ENCODE measurements around the gene TMUB1.

The TMUB1 gene

GRCh38 chr7:151066273-151066974, 16.9 kb downstream of the TMUB1 start:
- DNase-seq, result no peak

GRCh38 chr7:151065516-151065915, 17.8 kb downstream of the TMUB1 start:
- no peak for DNase-seq

- no peak for DNase-seq
Measured at GRCh38 chr7:151064993-151065392, 18.3 kb downstream of the TMUB1 start.

GRCh38 chr7:151064454-151064853, 18.8 kb downstream of the TMUB1 start:
- no peak for DNase-seq

DNA sequence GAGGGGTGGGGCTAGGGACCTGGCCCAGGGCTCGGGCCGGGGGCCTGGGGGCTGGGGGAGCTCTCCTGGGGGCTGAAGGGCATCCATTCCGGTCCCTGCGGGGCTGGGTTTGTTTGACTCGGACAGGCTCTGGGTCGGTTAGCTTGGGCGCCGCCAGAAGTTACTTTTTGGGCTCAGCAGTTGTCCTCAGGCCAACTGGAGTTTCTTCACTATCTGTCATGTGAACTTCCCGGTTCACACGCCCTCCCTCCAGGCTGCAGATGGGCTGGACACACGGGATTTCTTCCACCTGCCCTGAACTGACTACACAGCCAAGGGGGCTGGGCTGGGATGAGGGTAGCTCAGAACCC, 20.1 kb downstream of the TMUB1 start:
- DNase-seq, result no peak

- no peak for DNase-seq
Measured at GRCh38 chr7:151062399-151063211, 20.7 kb downstream of the TMUB1 start.

- DNase-seq, result no peak
Measured at GRCh38 chr7:151062111-151062398, 21.2 kb downstream of the TMUB1 start.

- DNase-seq, result no peak
Measured at GRCh38 chr7:151061213-151062110, 21.8 kb downstream of the TMUB1 start.

GRCh38 chr7:151060416-151061212, 22.7 kb downstream of the TMUB1 start:
- peak; percentile 8 for DNase-seq

DNA sequence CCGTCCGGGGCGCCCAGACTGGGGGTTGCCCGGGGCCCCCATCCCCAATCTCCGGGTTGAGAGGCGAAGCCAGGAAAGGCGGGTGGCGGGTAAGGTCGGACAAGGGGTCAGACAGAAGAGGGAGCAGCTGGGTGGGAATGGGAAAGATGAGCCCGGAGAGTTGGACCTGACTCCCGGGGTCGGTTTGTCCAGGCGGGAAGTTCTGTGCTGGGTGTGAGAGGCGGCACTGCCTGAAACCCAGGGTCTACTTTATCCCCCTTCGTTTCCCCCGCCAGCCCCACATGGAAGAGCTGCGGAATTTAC, 23.2 kb downstream of the TMUB1 start:
- DNase-seq, result no peak

DNA sequence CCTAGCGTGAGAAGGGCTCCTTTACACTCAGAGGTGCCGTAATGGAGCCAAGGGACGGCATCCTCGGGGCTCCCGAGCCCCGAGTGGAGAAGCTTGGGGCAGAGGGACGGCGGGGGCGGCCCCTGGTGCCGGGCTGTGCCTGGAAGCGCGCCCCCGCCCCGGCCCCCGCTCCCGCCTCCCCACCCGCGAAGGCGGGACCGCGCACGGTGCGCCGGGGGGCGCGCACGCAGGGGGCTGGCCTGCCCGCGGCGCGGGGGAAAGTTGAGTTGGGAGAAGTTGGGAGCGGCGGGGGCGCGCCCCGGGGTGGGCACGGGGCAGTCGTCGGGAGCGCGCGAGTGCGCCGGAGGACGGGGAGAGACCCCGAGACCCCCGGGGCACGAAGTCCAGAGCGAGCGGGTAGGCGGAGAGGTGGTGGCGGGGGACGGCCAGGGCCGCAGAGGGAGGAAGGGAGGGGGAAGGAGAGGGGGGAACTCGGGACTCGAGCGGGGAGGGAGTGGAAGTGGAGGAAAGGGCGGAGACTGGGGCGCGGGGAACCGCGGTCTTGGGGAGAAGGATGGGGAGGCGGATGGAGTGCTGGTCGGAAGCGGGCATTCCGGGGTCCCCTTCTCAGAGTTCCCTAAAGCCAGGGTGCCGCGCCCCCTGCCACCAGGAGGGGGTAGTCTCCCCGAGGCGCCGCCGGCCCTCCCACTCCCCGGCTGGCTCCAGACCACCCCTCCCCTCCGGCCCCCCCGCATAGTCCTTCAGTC, 23.8 kb downstream of the TMUB1 start, which contains the start of gene SLC4A2:
TSS of gene SLC4A2 (plus strand) at position 223 of the 746 bp plus-strand sequence. CDS start 2,399 bp downstream, outside the sequence.
- peak; percentile 53 for DNase-seq

- DNase-seq, result peak; percentile 24
Measured at GRCh38 chr7:151058781-151059366, 24.4 kb downstream of the TMUB1 start.

GRCh38 chr7:151057989-151058780, 25.1 kb downstream of the TMUB1 start:
- DNase-seq, result peak; percentile 99

DNA sequence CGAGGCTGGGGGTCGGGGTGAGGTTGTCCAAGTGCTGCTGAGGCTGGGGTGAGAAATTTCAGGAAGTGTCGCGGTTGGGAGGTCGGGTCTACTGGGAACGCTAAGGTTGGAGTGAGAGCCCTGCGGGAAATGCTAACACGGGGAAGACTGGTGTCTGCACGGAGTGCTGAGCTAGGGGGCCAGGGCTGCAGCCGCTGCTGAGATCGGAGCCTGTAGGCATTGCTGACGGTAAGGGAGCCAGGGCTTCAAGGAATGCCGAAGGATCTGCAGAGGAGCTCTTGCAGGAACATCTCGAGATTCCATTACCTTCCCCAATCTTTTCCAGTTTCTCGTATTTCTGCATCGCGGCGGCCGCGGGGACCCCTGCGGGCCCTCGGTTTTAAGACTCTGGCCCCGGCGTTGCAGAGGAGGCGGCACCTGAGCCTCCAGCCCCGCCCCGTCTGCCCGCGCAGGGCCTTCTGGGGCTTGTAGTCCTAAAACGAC, 25.7 kb downstream of the TMUB1 start, which contains the start of gene CDK5:
TSS of gene CDK5 (minus strand) at position 392 of the 483 bp plus-strand sequence. CDS start at position 343, 49 bp downstream.
- DNase-seq, result no peak

DNA sequence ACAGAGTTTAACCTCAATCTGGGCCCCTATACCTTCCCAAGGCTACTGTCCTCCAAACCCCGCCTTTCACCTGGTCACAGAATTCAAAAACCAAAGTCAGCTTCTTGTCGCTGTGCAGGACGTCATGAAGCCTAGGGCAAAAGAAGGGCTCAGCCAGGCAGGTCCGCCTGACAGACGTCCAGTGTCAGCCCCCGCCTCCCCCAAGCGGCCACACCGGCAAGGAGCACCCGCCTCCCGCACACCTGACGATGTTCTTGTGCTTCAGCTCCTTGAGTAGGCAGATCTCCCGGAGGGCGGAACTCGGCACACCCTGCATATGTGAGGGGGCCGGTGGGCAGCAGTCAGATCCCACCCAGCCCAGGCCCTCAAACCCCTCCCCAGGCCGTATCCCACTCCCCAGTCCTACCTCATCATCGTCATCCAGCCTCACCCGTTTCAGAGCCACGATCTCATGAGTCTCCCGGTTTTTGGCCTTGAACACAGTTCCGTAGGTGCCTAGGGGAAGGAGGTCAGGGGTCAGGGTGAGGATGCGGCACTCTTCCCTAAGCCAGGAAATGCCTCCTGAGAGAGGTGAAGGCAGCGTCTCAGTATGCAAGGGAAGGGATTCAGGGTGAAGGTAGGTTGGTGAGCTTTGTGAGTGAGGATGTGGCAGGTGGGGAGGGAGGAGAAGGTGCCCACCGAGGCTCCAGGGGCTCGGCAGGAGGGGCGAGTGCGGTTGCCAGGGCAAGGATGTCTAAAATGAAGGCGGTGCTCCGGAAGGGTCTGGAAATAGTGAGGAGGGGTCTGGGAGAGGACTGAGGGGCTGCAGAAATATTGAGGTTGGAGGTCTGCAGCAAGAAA, 26.4 kb downstream of the TMUB1 start:
- no peak for DNase-seq

DNA sequence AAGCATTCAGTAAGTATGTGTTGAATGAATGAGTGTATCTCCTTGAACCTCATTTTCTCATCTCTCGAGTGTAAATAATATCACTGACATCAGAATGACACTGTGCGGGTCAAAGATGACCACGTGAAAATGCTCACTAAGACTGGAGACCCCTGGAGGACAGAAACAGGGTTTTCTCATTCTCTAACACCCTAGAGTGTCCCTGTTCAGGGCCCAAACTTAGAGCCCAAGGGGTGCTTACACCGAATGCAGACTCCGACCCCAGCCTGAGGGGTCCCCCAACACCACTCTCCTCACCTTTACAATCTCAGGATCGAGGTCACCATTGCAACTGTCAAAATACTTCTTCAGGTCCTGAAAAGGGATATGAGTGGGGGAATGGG, 27.0 kb downstream of the TMUB1 start:
- DNase-seq, result no peak

DNA sequence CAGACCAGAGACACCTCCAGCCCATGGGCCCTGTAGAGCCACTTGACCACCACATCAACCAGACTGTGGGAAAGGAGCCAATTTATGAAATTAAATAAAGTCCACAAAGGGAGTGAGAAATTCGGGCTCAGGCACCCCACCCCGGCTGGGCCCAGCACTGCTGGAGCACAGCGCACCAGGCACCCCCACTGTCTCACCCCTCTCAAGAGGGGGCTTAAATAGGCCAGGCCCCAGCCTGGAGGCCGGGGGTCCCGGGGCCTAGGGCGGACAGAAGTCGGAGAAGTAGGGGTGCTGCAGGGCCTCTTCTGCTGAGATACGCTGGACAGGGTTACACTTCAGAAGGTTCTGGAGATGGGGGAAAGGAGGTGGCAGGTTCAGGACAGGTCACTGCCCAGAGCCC, 29.5 kb downstream of the TMUB1 start:
- no peak for DNase-seq

GRCh38 chr7:151053096-151053495, 30.2 kb downstream of the TMUB1 start:
- DNase-seq, result peak; percentile 40

DNA sequence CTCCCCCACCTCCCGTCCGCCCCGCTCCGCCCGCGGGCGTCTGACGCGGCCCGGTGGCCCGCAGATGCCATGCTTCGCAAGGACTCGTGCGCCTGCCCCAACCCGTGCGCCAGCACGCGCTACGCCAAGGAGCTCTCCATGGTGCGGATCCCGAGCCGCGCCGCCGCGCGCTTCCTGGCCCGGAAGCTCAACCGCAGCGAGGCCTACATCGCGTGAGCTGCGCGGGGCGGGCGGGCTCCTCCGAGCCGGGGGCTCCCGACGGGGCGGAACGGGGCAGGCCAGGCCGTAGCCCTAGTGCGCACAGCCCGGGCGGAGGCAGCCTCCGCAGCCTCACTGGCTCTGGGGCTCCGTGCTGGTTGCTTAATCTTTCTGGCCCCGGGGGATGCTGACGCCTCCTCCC, 32.2 kb downstream of the TMUB1 start:
- DNase-seq, result peak; percentile 29

Measured in inflammatory macrophage treated with lipopolysaccharide for 4 hours (primary cell).